Lower leg skin (tissue), 4 donors: ENCODE results near the gene BHLHE40. TPM values are rescaled to one million over a fixed set of nuclear protein-coding genes. Genes with fewer than 3 reads are reported as not detected.

Experiments
- DNase-seq, 2 donors: peaks; one replicate each; pipeline ENCODE4 v3.0.0-alpha.2; 2019; ENCODE audit warnings: low spot score in 2 of 2
- H3K4me3 ChIP-seq: fragments of 200-600 bp; sonication (generic); 2 replicates; pipeline ENCODE4 v1.5.1; 2017; ENCODE audit warnings: mild to moderate bottlenecking, low read depth; ENCODE audit not compliant: poor library complexity, severe bottlenecking
- POLR2A ChIP-seq, 2 donors: fragments of 450-650 bp; IDR thresholded peaks; one replicate each; pipeline ENCODE4 v1.6.1; 2016 to 2017; ENCODE audit warnings: antibody characterized with exemption in 2 of 2, mild to moderate bottlenecking in 1 of 2, moderate library complexity in 1 of 2
- WGBS, 2 donors: methylation state at CpG; one replicate each; pipeline ENCODE4 v1.1.5; 2018; 5-methylcytosine and 5-hydroxymethylcytosine counted together
- intact Hi-C: fragments of 100-400 bp; cut with DNase I; formaldehyde crosslinking; loops from one replicate; pipeline ENCODE4 v1.15.0; 2023; ENCODE audit warnings: low total_unique reads
- total RNA-seq, 4 donors: library from RNA; depleted of rRNA; stranded (reverse); fragments of >200 nt; gene quantifications; one replicate each; pipeline ENCODE4 v1.1.0, GENCODE V29; 2016
- TF ChIP-seq, protein P1 (sequence below), 3 donors: fragments of 450-650 bp; IDR thresholded peaks; one replicate each; pipeline ENCODE4 v1.5.1; 2016; ENCODE audit warnings: antibody characterized with exemption in 3 of 3, mild to moderate bottlenecking in 3 of 3, moderate library complexity in 2 of 3

BHLHE40 gene
- total RNA-seq, 4 donors from 2014 or later, result 69.9 to 178 (median 143) TPM

GRCh38 chr3:4994144-4994730 is 15.0 kb downstream of the BHLHE40 start:
- intact Hi-C loops, result no loop called here
- H3K4me3 ChIP-seq, result no peak overlapping the region
- no peak for TF ChIP-seq POLR2A (IDR thresholded peaks at IDR 0.05)
- TF ChIP-seq, protein P1, sequence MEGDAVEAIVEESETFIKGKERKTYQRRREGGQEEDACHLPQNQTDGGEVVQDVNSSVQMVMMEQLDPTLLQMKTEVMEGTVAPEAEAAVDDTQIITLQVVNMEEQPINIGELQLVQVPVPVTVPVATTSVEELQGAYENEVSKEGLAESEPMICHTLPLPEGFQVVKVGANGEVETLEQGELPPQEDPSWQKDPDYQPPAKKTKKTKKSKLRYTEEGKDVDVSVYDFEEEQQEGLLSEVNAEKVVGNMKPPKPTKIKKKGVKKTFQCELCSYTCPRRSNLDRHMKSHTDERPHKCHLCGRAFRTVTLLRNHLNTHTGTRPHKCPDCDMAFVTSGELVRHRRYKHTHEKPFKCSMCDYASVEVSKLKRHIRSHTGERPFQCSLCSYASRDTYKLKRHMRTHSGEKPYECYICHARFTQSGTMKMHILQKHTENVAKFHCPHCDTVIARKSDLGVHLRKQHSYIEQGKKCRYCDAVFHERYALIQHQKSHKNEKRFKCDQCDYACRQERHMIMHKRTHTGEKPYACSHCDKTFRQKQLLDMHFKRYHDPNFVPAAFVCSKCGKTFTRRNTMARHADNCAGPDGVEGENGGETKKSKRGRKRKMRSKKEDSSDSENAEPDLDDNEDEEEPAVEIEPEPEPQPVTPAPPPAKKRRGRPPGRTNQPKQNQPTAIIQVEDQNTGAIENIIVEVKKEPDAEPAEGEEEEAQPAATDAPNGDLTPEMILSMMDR (IDR thresholded peaks at IDR 0.05), result no peak
- peak in 1 of 2 donors; percentile 7 for DNase-seq

DNA sequence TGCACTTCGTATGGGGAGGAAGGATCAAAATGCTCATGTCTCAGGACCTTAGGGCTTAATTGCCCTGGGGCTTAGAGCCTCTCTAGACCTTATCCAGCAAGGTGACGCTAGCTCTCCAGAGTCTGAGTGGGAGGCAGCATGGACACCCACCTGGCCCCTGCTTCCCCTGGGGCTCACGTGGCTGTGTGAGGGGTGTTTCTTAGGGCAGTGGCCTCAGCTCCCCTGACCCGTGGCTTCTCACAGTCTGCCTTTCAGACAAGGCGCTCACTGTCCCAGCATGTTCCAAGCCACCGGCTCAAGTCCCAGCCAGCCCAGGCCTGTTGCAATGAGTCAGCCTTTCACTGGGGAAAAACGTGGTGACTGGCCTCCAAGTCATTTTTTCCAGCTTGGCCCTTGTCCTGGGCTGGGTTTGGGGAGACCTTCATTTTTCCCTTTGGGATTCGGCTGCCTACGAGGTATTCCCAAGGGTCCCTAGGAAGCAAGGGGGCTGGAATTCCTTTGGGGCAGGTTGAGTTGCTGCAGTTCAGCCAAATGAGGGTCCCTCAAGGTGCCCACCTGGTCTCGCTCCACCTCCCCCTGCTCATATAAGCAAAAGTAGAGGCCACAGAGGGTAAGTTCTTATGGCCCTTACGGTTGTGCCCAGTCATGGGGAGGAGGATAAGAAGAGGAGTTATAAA is 15.7 kb downstream of the BHLHE40 start:
- DNase-seq, result peak; percentile 91 to 95
- TF ChIP-seq, protein P1 (IDR thresholded peaks at IDR 0.05), result no peak
- no peak for TF ChIP-seq POLR2A (IDR thresholded peaks at IDR 0.05)
- H3K4me3 ChIP-seq, result no peak overlapping the region
- WGBS, 2 donors, result 30 to 37% methylated on average over 11 of the region's 11 CpGs
- intact Hi-C loops, result no loop called here

GRCh38 chr3:4995500-4996053 is 16.3 kb downstream of the BHLHE40 start:
- no peak overlapping the region for H3K4me3 ChIP-seq
- intact Hi-C loops, result no loop called here
- WGBS, 2 donors, result 81% methylated on average over 9 of the region's 9 CpGs
- no peak for TF ChIP-seq POLR2A (IDR thresholded peaks at IDR 0.05)
- TF ChIP-seq, protein P1 (IDR thresholded peaks at IDR 0.05), result no peak
- no peak for DNase-seq

GRCh38 chr3:4996223-4996765 is 17.1 kb downstream of the BHLHE40 start:
- no peak overlapping the region for H3K4me3 ChIP-seq
- 86 to 94% methylated on average over 8 of the region's 8 CpGs for WGBS, 2 donors
- DNase-seq, result no peak
- intact Hi-C loops, result no loop called here
- TF ChIP-seq, protein P1 (IDR thresholded peaks at IDR 0.05), result no peak
- no peak for TF ChIP-seq POLR2A (IDR thresholded peaks at IDR 0.05)

- WGBS, 2 donors, result 82 to 83% methylated on average over 11 of the region's 11 CpGs
- TF ChIP-seq, protein P1 (IDR thresholded peaks at IDR 0.05), result no peak
- no peak for TF ChIP-seq POLR2A (IDR thresholded peaks at IDR 0.05)
- intact Hi-C loops, result no loop called here
- no peak overlapping the region for H3K4me3 ChIP-seq
- DNase-seq, result no peak
These were observed 17.6 kb downstream of the BHLHE40 start for GRCh38 chr3:4996771-4997291.
